Fibroblast of gingiva (primary cell): ENCODE measurements around the gene TC2N.
"Not testable (repeated sequence)": the region's sequence is repeated elsewhere in the genome, so short reads cannot be mapped to it uniquely, and the experiment has no call there.

Source experiments
- DNase-seq: peaks from one replicate; pipeline ENCODE4 v3.0.0-alpha.2; 2011; ENCODE audit warnings: low read depth

The TC2N gene

DNA sequence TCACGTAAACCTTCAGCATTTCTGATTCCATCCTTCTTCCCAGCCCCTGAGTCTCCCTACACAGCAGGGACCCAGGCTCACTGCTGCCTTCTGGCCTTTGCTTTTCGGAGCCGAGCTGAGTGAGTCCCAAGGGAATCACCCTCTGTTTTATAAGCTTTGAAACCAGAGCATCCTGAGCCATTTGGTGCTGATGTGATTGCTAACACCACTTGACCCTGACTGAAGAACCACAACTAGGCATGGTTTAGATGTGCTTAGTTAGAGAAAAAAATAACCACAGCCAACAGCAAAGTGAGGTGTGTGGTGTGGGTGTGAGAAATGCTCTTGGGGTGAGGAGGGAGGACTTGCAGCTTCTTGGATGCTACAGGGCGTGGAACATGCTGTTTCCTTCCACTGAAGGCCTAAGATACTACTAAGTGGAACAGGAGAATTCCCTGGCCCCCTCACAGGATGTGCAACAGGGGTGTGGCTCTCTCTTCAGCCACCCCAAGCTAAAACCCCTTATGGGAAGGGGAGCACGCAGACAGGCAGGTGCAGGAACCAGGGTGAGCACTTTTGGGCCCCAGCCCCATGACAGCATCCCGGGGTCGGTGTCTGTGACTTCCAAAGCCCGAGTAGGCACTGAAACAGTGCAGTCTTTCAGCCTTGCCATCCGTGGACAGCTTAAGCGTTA, at the start of gene TC2N:
TC2N (minus strand) TSS at position 221 of the 673 bp plus-strand sequence. CDS start 53,767 bp downstream, outside the sequence.
- no peak for DNase-seq

- no peak for DNase-seq
These were observed 44.7 kb upstream of the TC2N start for GRCh38 chr14:91912035-91912434.

DNA sequence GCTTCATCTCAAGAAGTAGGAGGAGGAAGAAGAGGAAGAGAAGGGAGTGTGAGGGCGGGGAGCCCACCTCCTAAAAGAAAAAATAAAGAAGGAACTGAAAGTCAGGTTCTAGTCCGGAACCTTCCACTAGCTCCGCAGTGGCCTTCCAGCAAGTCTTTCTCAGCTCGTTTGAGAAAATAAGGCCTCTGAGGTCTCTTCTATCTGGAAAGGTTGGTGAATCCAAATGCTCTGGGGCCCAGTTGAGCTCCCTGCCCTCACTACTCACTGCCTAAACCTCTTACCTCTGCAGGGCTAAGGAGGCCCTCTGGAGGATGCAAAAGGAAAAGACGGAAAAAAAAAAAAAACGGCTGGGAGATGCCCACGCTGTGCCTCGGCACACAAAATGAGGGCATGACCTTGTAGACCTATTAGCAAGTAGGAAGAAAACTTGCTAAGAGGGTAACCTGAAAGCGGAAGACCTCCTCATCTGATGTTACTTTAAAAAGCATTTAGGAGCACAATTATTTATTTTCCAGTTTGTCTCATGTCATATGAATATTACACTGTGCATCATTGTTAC, 44.2 kb upstream of the TC2N start:
- DNase-seq, result peak; percentile 72

- DNase-seq, result no peak
These were observed 42.9 kb upstream of the TC2N start for GRCh38 chr14:91910196-91910595.

GRCh38 chr14:91906374-91906773, 39.0 kb upstream of the TC2N start:
- DNase-seq, result no peak

DNA sequence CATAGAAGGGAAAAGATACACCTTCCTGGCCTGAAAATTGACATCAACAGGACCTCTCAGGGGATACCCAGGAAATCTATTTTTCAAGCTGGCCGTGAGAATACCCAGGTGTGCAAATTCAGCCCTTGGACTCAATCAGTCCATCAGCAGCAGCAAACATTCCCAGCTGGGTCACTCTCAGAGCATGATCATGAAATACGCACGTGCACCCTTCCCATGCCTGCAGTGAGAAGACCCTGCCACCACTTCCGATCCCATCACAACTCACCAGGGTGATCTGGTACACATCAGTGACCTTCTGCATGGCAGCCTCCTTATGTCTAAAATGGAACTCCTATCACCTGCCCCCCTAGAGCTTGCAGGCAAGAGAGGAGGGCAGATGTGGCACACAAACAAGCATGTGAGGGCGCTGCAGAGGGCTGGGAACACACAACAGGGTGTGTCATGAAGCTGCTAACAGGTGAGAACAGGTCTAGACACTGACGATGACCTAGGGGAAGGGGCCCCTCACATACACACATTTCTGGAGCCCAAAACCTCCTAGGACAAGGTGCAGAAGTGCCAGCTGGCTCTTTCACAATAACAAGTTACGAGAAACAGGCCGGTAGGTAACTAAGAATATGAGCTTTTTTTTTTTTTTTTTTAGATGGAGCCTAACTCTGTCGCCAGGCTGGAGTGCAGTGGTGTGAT, 37.8 kb upstream of the TC2N start:
- no peak for DNase-seq

GRCh38 chr14:91904483-91904882, 37.1 kb upstream of the TC2N start:
- DNase-seq, result no peak

DNA sequence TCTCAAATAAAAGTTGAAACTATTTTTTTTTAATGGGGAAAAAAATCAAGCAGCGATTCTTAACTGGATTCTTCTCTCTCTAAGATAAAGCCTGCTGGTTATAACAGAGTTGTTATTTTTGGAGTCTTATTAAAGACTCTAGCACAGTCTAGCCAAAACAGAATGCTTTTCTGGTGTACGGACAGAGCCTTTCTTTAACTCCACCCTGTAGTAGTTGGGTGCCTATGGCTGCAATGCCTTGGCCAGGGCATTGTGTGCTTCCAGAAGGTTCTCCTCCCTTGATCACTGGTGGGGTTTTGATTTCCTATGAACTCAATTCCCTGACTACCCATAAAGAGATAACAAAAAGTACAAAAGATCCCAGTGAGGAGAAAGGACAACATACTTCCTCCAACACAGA, 35.7 kb upstream of the TC2N start:
- DNase-seq, result no peak

DNA sequence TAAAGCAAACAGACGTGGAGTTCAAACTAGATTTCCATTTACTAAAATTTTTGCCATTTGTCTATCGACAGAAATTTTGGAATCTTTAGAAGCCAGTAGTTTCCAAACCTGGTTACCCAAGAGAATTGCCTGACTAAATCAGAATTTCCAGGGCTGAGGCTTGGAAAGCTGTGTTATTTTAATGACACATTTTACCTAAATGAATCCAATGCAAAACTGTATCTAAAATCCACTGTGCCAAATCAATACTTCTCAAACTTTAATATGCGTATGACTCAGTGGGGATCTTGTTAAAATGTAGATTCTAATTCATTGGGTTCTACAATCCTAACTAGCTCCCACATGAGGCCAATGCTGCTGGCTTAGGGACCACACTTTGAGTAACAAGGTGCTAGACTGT, 35.0 kb upstream of the TC2N start:
- DNase-seq, result no peak

- peak; percentile 66 for DNase-seq
These were observed 34.3 kb upstream of the TC2N start for GRCh38 chr14:91901449-91902226.

- DNase-seq, result no peak
These were observed 32.5 kb upstream of the TC2N start for GRCh38 chr14:91899806-91900205.

- DNase-seq, result no peak
These were observed 31.9 kb upstream of the TC2N start for GRCh38 chr14:91899213-91899612.

GRCh38 chr14:91898372-91898771, 31.0 kb upstream of the TC2N start:
- DNase-seq, result peak; percentile 69

DNA sequence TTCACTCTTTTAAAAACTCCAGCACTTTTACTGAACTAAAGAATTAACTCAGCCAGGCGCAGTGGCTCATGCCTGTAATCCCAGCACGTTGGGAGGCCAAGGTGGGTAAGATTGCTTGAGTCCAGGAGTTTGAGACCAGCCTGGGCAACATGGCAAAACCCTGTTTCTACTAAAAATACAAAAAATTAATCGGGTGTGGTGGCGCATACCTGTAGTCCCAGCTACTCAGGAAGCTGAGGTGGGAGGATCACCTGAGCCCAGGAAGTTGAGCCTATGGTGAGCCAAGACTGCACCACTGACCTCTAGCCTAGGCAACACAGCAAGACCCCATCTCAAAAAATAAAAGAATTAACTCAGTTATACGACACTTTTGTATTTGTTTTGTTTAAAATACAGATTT, 30.4 kb upstream of the TC2N start:
- not testable (repeated sequence) for DNase-seq

GRCh38 chr14:91897106-91897701, 29.9 kb upstream of the TC2N start:
- DNase-seq, result peak; percentile 95

DNA sequence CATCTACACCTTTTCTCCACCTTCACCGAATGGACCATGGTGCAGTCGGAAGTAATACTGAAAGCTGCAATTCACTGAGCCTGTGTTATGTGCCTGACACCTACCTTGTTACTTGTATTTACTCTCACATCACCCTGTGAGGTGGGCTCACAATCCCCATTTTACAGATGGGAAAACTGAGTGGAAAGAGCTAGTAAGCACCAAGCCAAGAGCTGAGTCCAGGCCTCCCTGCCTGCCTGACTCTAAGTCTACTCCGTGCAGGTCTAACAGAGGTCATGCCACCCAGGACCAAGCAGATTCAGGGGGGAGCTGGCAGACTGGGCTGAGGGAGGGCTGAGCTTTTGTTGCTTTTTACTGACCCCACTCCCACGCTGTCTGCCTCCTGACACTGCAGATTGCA, 29.1 kb upstream of the TC2N start:
- DNase-seq, result no peak

DNA sequence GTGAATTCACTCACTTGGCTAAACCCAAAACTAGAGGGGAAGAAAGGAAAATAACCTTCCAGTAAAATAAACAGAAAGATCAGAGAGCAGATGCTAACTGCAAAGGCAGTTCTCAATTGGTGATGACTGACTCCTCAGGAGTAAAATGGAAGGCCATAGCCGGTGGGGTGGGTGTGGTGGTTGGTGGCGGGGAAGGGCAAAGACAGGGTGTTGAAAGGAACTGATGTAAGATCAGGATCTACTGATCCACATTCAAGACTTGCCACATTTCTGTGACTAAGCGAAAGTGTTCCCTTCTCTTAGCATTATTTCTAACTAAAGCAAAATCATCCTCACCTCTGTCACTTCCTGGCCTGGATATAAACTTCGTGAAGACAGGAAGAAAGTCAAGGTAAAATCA, 26.3 kb upstream of the TC2N start:
- no peak for DNase-seq

GRCh38 chr14:91893007-91893406, 25.7 kb upstream of the TC2N start:
- DNase-seq, result no peak

- DNase-seq, result peak; percentile 82
These were observed 24.4 kb upstream of the TC2N start for GRCh38 chr14:91891721-91892220.

DNA sequence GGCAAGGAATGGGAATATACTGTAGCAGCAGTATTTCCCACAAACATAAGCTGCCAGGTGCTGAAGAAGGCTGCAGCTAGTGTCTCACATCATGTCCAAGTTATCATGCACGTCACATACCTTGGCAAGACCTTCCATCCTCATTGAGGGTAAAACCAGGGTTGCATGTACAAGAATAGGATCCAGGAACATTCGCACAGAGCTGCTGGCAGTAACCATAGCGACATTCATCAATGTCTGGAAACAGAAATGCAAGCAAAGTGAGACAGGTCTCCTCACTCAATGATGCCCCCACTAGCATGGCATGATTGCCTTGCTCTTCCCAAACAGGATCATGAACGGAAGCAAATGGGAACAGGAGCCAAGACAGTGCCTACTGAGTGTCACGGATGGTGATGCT, 23.8 kb upstream of the TC2N start:
- DNase-seq, result no peak

DNA sequence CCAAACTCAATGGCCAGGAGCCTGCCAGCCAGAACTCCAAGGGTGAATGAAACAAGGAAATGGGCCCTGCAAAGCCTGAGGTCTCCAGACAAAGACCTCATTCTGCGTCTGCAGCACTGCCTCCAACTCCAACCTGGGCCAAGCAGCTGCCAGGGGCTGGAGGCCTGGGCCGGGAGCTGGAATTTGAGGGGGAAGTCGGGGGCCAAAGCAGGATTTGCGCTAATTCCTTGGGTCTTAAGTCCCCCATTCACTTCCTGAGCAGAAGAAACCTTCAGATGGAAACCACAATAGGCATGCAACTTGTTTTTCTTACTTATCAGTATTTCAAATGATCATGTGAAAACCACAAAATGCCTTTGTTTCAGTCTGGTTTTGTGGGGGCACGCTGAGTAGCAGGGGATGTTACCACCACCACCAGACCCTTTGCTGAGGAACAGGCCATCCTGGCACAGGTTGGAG, 23.0 kb upstream of the TC2N start:
- DNase-seq, result no peak
